ENCODE data around the gene LZTR1.
"Not testable (repeated sequence)": the region's sequence is repeated elsewhere in the genome, so short reads cannot be mapped to it uniquely, and the experiment has no call there.

The LZTR1 gene

DNA sequence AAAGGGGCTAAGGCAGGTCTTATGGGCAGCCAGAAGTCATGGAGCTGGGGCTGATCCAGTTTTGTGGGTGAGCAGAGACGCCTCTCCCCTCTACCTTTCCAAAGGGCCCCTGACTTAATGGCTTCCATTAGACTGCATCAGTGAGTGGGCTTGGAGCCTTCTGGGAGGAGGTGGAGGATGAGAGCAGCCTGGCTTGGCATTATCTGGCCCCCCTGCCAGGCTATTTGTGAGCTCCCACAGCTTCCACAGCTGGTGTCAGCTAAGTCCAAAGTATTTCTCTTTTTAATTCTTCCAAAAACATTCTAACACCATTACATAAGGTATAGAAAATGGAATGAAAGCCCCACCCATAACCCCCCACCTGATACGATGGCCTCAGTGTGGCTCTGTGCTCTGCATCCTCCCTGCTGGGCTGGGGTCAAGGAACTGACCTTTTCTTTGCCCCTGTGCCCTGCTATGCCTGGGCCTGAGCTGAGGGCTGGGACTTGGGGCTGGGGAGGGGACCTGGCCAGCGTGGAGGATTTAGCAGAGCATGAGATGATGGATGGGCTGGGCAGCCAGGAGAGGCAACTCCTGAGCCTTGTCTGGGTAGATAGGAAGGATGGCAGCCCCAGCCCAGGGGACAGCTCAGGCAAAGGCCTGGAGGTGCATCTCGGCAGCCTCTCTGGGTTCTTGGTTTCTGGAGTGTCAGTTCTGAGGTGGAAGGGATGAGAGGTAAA, 11.0 kb upstream of the LZTR1 start:
- H3K36me3 ChIP-seq: no peaks in the 10 kb centered on the region
- H3K9me3 ChIP-seq: no peaks in the 10 kb centered on the region
- no peaks in the 10 kb centered on the region for H3K4me1 ChIP-seq
- H3K27me3 ChIP-seq: no peaks in the 10 kb centered on the region
- H3K4me3 ChIP-seq (ENCODE audit: low read depth, low read length): no peak overlapping the region
- TF ChIP-seq, protein P1, sequence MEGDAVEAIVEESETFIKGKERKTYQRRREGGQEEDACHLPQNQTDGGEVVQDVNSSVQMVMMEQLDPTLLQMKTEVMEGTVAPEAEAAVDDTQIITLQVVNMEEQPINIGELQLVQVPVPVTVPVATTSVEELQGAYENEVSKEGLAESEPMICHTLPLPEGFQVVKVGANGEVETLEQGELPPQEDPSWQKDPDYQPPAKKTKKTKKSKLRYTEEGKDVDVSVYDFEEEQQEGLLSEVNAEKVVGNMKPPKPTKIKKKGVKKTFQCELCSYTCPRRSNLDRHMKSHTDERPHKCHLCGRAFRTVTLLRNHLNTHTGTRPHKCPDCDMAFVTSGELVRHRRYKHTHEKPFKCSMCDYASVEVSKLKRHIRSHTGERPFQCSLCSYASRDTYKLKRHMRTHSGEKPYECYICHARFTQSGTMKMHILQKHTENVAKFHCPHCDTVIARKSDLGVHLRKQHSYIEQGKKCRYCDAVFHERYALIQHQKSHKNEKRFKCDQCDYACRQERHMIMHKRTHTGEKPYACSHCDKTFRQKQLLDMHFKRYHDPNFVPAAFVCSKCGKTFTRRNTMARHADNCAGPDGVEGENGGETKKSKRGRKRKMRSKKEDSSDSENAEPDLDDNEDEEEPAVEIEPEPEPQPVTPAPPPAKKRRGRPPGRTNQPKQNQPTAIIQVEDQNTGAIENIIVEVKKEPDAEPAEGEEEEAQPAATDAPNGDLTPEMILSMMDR (IDR thresholded peaks at IDR 0.05; ENCODE audit: low read depth, low read length): no peak
- DNase-seq: no peak

- not testable (repeated sequence) for H3K36me3 ChIP-seq, DNase-seq, H3K27me3 ChIP-seq
Measured at GRCh38 chr22:20972014-20972694, 9.9 kb upstream of the LZTR1 start.

DNA sequence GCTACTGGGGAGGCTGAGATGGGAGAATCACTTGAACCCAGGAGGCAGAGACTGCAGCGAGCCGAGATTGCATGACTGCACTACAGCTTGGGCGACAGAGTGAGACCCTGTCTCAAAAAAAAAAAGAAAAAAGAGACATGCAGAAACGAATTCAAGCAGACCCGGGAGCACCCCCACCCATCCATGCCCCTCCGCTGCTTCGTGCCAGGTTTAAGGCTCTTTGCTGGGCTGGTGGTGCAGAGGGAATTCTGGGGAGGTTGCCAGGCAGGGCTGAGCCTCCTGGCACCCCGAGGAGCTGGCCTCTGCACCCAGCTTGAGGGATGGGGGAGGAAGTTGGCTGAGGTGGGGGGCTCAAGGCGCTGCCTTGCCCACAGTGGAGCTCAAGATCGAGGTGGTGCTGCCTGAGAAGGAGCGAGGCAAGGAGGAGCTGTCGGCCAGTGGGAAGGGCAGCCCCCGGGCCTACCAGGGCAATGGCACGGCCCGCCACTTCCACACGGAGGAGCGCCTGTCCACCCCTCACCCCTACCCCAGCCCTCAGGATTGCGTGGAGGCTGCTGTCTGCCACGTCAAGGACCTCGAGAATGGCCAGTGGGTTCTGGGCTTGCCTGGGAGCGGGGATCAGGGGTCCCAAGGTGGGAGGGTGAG, 9.0 kb upstream of the LZTR1 start:
- Histone ChIP-seq H3K4me3 (ENCODE audit: low read depth, low read length) (no peak overlapping the region), H3K27me3 (no peaks in the 10 kb centered on the region), H3K36me3 (no peaks in the 10 kb centered on the region), H3K9me3 (no peaks in the 10 kb centered on the region), H3K4me1 (no peaks in the 10 kb centered on the region)
- no peak for DNase-seq
- TF ChIP-seq, protein P1 (IDR thresholded peaks at IDR 0.05; ENCODE audit: low read depth, low read length): no peak

More at GRCh38 chr22:20972014-20972694, 9.9 kb upstream of the LZTR1 start:
- H3K9me3 ChIP-seq; H3K4me1 ChIP-seq; H3K4me3 ChIP-seq (ENCODE audit: low read depth, low read length): not testable (repeated sequence)

DNA sequence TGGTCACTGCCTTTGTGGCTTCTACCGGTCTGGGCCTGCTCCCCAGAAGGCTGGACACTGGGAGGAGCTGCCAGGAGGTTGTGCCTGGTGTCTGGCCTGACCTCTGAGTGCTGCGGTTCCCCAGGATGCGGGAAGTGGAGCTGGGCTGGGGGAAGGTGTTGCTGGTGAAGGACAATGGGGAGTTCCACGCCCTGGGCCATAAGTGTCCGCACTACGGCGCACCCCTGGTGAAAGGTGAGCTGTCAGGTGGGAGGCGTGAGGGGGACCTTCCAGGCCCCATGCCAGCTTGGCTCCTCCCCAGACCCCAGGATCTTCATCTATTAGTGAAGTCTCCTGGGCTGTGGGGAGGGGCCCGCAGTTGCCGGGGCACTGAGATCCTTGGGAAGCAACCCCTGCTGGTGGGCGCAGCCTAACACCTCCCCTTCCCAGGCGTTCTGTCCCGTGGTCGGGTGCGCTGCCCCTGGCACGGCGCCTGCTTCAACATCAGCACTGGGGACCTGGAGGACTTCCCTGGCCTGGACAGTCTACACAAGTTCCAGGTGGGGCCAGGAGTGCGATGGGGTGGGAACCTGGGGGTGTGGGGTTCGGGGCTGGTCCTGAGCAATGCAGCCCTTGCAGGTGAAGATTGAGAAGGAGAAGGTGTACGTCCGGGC, 8.3 kb upstream of the LZTR1 start:
- no peaks in the 10 kb centered on the region for H3K27me3 ChIP-seq

DNA sequence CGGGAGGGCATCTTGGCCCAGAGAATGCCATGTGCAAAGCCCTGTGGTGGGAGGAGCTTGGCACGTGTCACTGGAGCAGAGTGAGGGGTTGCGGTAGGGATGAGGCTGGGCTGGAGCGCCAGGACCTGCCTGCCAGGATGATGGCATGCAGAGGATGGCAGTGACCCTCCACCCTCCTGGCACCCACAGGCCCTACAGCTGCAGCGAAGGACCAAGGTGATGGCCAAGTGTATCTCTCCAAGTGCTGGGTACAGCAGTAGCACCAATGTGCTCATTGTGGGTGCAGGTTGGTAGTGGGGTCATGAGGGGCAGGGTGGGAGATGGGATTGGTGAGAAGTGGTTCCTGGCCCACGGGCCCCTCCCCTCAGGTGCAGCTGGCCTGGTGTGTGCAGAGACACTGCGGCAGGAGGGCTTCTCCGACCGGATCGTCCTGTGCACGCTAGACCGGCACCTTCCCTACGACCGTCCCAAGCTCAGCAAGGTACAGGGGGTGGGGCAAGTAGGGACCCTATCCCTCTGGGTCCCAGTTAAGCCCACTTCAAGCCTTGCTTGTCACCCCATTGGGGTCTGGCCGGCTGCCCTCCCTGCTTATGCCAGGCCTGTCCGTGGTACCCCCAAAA, 7.7 kb upstream of the LZTR1 start:
- Histone ChIP-seq H3K4me1 (no peaks in the 10 kb centered on the region), H3K9me3 (no peaks in the 10 kb centered on the region), H3K4me3 (ENCODE audit: low read depth, low read length) (no peak overlapping the region), H3K36me3 (no peaks in the 10 kb centered on the region), H3K27me3 (no peaks in the 10 kb centered on the region)
- TF ChIP-seq, protein P1 (IDR thresholded peaks at IDR 0.05; ENCODE audit: low read depth, low read length): no peak
- no peak for DNase-seq

More for the DNA sequence above, 8.3 kb upstream of the LZTR1 start:
- Histone ChIP-seq H3K4me3 (ENCODE audit: low read depth, low read length) (no peak overlapping the region), H3K4me1 (no peaks in the 10 kb centered on the region), H3K36me3 (no peaks in the 10 kb centered on the region), H3K9me3 (no peaks in the 10 kb centered on the region)
- TF ChIP-seq, protein P1 (IDR thresholded peaks at IDR 0.05; ENCODE audit: low read depth, low read length): no peak
- DNase-seq: no peak
